ENCODE data around the gene KRTAP27-1.

Gene KRTAP27-1

GRCh38 chr21:30337276-30337744 is at the start of gene KRTAP27-1:
Gene KRTAP27-1, minus strand, starts transcription at chr21:30337694. Its CDS starts 26 bp downstream, at chr21:30337668.
- no peak for DNase-seq
- intact Hi-C loops (cut with DNase I), result no loop called here

- DNase-seq, result no peak
- intact Hi-C loops (cut with DNase I), result no loop called here
Observed at GRCh38 chr21:30382201-30382600, 44.7 kb upstream of the KRTAP27-1 start.

- no peak for DNase-seq
- intact Hi-C loops (cut with DNase I), result no loop called here
Observed at GRCh38 chr21:30372139-30372770, 34.8 kb upstream of the KRTAP27-1 start, which contains the start of gene KRTAP13-2. Gene KRTAP13-2, minus strand, starts transcription at chr21:30372271. Its CDS starts 58 bp downstream, at chr21:30372213.

- no peak for DNase-seq
- intact Hi-C loops (cut with DNase I), result no loop called here
Observed at GRCh38 chr21:30355906-30356305, 18.4 kb upstream of the KRTAP27-1 start.

GRCh38 chr21:30354308-30355005 is 17.0 kb upstream of the KRTAP27-1 start:
- DNase-seq, result no peak
- intact Hi-C loops (cut with DNase I), result no loop called here

GRCh38 chr21:30351534-30351933 is 14.0 kb upstream of the KRTAP27-1 start:
- intact Hi-C loops (cut with DNase I), result no loop called here

GRCh38 chr21:30349572-30349971 is 12.1 kb upstream of the KRTAP27-1 start:
- no peak for DNase-seq
- intact Hi-C loops (cut with DNase I), result no loop called here

More at GRCh38 chr21:30351534-30351933, 14.0 kb upstream of the KRTAP27-1 start:
- no peak for DNase-seq

GRCh38 chr21:30348506-30348905 is 11.0 kb upstream of the KRTAP27-1 start, which contains the start of gene KRTAP23-1:
Gene KRTAP23-1, minus strand, starts transcription at chr21:30348606. Its CDS starts 0 bp downstream, at chr21:30348606.
- intact Hi-C loops (cut with DNase I), result no loop called here
- DNase-seq, result no peak

- intact Hi-C loops (cut with DNase I), result no loop called here
- DNase-seq, result no peak
Observed at GRCh38 chr21:30345014-30345413, 7.5 kb upstream of the KRTAP27-1 start.

- peak in 5 of 10 donors; percentile 27 to 76 (median 50) for DNase-seq
Observed at GRCh38 chr21:30340714-30341573, 3.5 kb upstream of the KRTAP27-1 start.

GRCh38 chr21:30338717-30339116 is 1.2 kb upstream of the KRTAP27-1 start:
- intact Hi-C loops (cut with DNase I), result no loop called here
- no peak for DNase-seq

More at GRCh38 chr21:30340714-30341573, 3.5 kb upstream of the KRTAP27-1 start:
- intact Hi-C loops (cut with DNase I), result no loop called here

GRCh38 chr21:30337772-30338171 is 278 bp upstream of the KRTAP27-1 start:
- intact Hi-C loops (cut with DNase I), result no loop called here
- no peak for DNase-seq

GRCh38 chr21:30336596-30336995 is 898 bp downstream of the KRTAP27-1 start:
- intact Hi-C loops (cut with DNase I), result no loop called here

GRCh38 chr21:30333736-30334135 is 3.8 kb downstream of the KRTAP27-1 start:
- intact Hi-C loops (cut with DNase I), result no loop called here
- no peak for DNase-seq

More at GRCh38 chr21:30336596-30336995, 898 bp downstream of the KRTAP27-1 start:
- DNase-seq, result no peak

- intact Hi-C loops (cut with DNase I), result no loop called here
- no peak for DNase-seq
Observed at GRCh38 chr21:30332681-30333080, 4.8 kb downstream of the KRTAP27-1 start.

- no peak for DNase-seq
- intact Hi-C loops (cut with DNase I), result no loop called here
Observed at GRCh38 chr21:30329203-30329875, 8.2 kb downstream of the KRTAP27-1 start.

- intact Hi-C loops (cut with DNase I), result no loop called here
- DNase-seq, result no peak
Observed at GRCh38 chr21:30326390-30326789, 11.1 kb downstream of the KRTAP27-1 start.

GRCh38 chr21:30320215-30320614 is 17.3 kb downstream of the KRTAP27-1 start, which contains the start of gene KRTAP26-1:
Gene KRTAP26-1, minus strand, starts transcription at chr21:30320315. Its CDS starts 280 bp downstream, at chr21:30320035.
- DNase-seq, result no peak
- intact Hi-C loops (cut with DNase I), result no loop called here

- intact Hi-C loops (cut with DNase I), result no loop called here
Observed at GRCh38 chr21:30315701-30316100, 21.8 kb downstream of the KRTAP27-1 start.

GRCh38 chr21:30306884-30307283 is 30.6 kb downstream of the KRTAP27-1 start:
- intact Hi-C loops (cut with DNase I), result no loop called here
- no peak for DNase-seq

More at GRCh38 chr21:30315701-30316100, 21.8 kb downstream of the KRTAP27-1 start:
- DNase-seq, result no peak
